Measurements from ENCODE around the gene LRCOL1.

DNA sequence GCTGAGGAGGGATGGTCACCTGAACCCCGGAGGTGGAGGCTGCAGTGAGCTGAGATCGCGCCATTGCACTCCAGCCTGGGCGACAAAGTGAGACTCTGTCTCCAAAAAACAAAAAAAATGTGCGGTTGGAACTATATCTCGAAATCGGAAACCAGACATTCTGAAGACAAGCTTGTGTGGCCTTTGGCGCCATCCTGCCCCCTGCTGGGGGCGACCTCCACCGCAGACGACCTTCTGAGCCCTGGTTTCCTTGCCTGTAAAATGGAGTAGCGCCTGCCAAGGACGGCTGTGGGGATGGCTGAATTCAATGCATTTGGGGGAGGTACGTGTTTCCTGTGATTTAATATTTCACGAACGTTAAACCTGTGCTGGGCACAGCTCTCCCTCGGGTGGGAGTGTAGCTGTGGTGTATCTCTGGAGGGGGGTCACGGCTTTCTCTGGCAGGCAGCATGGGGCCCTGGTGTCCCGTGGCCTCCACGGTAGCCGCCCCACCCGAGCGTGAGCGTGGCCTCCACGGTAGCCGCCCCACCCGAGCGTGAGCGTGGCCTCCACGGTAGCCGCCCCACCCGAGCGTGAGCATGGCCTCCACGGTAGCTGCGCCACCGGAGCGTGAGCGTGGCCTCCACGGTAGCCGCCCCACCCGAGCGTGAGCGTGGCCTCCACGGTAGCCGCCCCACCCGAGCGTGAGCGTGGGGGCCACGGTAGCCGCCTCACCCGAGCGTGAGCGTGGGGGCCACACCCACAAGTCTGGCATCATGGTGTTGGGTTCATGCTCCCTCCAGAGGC lies 55.3 kb downstream of the LRCOL1 start:
- TF ChIP-seq, protein P1, sequence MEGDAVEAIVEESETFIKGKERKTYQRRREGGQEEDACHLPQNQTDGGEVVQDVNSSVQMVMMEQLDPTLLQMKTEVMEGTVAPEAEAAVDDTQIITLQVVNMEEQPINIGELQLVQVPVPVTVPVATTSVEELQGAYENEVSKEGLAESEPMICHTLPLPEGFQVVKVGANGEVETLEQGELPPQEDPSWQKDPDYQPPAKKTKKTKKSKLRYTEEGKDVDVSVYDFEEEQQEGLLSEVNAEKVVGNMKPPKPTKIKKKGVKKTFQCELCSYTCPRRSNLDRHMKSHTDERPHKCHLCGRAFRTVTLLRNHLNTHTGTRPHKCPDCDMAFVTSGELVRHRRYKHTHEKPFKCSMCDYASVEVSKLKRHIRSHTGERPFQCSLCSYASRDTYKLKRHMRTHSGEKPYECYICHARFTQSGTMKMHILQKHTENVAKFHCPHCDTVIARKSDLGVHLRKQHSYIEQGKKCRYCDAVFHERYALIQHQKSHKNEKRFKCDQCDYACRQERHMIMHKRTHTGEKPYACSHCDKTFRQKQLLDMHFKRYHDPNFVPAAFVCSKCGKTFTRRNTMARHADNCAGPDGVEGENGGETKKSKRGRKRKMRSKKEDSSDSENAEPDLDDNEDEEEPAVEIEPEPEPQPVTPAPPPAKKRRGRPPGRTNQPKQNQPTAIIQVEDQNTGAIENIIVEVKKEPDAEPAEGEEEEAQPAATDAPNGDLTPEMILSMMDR (conservative IDR thresholded peaks at IDR 0.05; ENCODE audit: low read length), result peak; percentile 80
- TF ChIP-seq EZH2phosphoT487 (IDR thresholded peaks at IDR 0.05; ENCODE audit: borderline replicate concordance), result no peak
